Measurements from ENCODE around the gene RNASE1. TPM values are rescaled to one million over a fixed set of nuclear protein-coding genes. Genes with fewer than 3 reads are reported as not detected.

Gene RNASE1
- total and polyA plus RNA-seq, 9 of the 15 experiments (the other 6 are each of a cell fraction or from before 2014, with no cell fraction given), result 6.4 to 33.3 (median 13.9) TPM

- no peak for TF ChIP-seq ARID4B (CRISPR knock-in tag; IDR thresholded peaks at IDR 0.05)
- no peak for TF ChIP-seq NR2F6 (CRISPR knock-in tag; IDR thresholded peaks at IDR 0.05)
- peak; percentile 63; the same call in 1 of the 2 replicates for TF ChIP-seq ZNF583 (CRISPR knock-in tag; IDR thresholded peaks at IDR 0.05)
- no peak for TF ChIP-seq HBP1 (CRISPR knock-in tag; IDR thresholded peaks at IDR 0.05)
- no peak for TF ChIP-seq MCM2 (IDR thresholded peaks at IDR 0.05; ENCODE audit: low read depth)
- TF ChIP-seq ZNF197 (CRISPR knock-in tag; IDR thresholded peaks at IDR 0.05; ENCODE audit: low read depth), result no peak
- no peak for TF ChIP-seq LCOR (CRISPR knock-in tag; IDR thresholded peaks at IDR 0.05)
- no peak for TF ChIP-seq SRSF1 (IDR thresholded peaks at IDR 0.05; ENCODE audit: low read depth, low read length)
- TF ChIP-seq HMGXB4 (CRISPR knock-in tag; IDR thresholded peaks at IDR 0.05), result no peak
- TF ChIP-seq SPI1 (IDR thresholded peaks at IDR 0.05; ENCODE audit: borderline replicate concordance, low read depth, low read length), result peak; percentile 46; the same call in 1 of the 2 replicates
- no peak for TF ChIP-seq TOE1 (IDR thresholded peaks at IDR 0.05; ENCODE audit: borderline replicate concordance)
- TF ChIP-seq TOE1 (CRISPR knock-in tag; IDR thresholded peaks at IDR 0.05; ENCODE audit: borderline replicate concordance, low read depth), result no peak
- no peak for TF ChIP-seq TRIM25 (IDR thresholded peaks at IDR 0.05; ENCODE audit: borderline replicate concordance)
- TF ChIP-seq MEIS2 (IDR thresholded peaks at IDR 0.05; ENCODE audit: partially characterized antibody), result peak; percentile 89
Measured at GRCh38 chr14:20799892-20800544, 2.6 kb downstream of the RNASE1 start (continued).

Data from K562 (cell line).